ENCODE data around the gene PFKP. TPM values are rescaled to one million over a fixed set of nuclear protein-coding genes. Genes with fewer than 3 reads are reported as not detected.

PFKP gene
- total RNA-seq, 1 donor from 2014 or later, result 196 TPM

GRCh38 chr10:3173171-3173878 lies 106.0 kb downstream of the PFKP start:
- no peak for TF ChIP-seq CTCF (IDR thresholded peaks at IDR 0.05; ENCODE audit: insufficient read depth, low read length, severe bottlenecking)
- FAIRE-seq (no peak), DNase-seq (ENCODE audit: low read depth) (peak; percentile 89)
- Histone ChIP-seq H3K36me3 (ENCODE audit: control insufficient read depth, insufficient read depth, low read length) (peaks cover 8% of the 10 kb centered on the region), H3K27me3 (ENCODE audit: control insufficient read depth, insufficient read depth, low read length) (no peaks in the 10 kb centered on the region), H3K4me3 (ENCODE audit: low read depth, low read length) (peak overlapping the region; percentile 52)

GRCh38 chr10:3178042-3178441 lies 110.7 kb downstream of the PFKP start:
- Histone ChIP-seq H3K36me3 (ENCODE audit: control insufficient read depth, insufficient read depth, low read length) (no peaks in the 10 kb centered on the region), H3K4me3 (ENCODE audit: low read depth, low read length) (no peak overlapping the region), H3K27me3 (ENCODE audit: control insufficient read depth, insufficient read depth, low read length) (peaks cover 2% of the 10 kb centered on the region)
- TF ChIP-seq CTCF (IDR thresholded peaks at IDR 0.05; ENCODE audit: insufficient read depth, low read length, severe bottlenecking), result no peak
- DNase-seq (ENCODE audit: low read depth) (no peak), FAIRE-seq (no peak)

GRCh38 chr10:3179174-3179573 lies 111.8 kb downstream of the PFKP start:
- H3K27me3 ChIP-seq (ENCODE audit: control insufficient read depth, insufficient read depth, low read length), result peaks cover 4% of the 10 kb centered on the region
- DNase-seq (ENCODE audit: low read depth) (no peak), FAIRE-seq (no peak)
- H3K4me3 ChIP-seq (ENCODE audit: low read depth, low read length), result no peak overlapping the region
- H3K36me3 ChIP-seq (ENCODE audit: control insufficient read depth, insufficient read depth, low read length), result no peaks in the 10 kb centered on the region
- no peak for TF ChIP-seq CTCF (IDR thresholded peaks at IDR 0.05; ENCODE audit: insufficient read depth, low read length, severe bottlenecking)

GRCh38 chr10:3180355-3181025 lies 113.1 kb downstream of the PFKP start:
- Histone ChIP-seq H3K27me3 (ENCODE audit: control insufficient read depth, insufficient read depth, low read length) (peaks cover 4% of the 10 kb centered on the region), H3K4me3 (ENCODE audit: low read depth, low read length) (no peak overlapping the region), H3K36me3 (ENCODE audit: control insufficient read depth, insufficient read depth, low read length) (no peaks in the 10 kb centered on the region)
- no peak for TF ChIP-seq CTCF (IDR thresholded peaks at IDR 0.05; ENCODE audit: insufficient read depth, low read length, severe bottlenecking)
- FAIRE-seq (no peak), DNase-seq (ENCODE audit: low read depth) (no peak)

GRCh38 chr10:3185386-3185785 lies 118.0 kb downstream of the PFKP start:
- DNase-seq (ENCODE audit: low read depth) (no peak), FAIRE-seq (no peak)
- Histone ChIP-seq H3K27me3 (ENCODE audit: control insufficient read depth, insufficient read depth, low read length) (peaks cover 4% of the 10 kb centered on the region), H3K36me3 (ENCODE audit: control insufficient read depth, insufficient read depth, low read length) (no peaks in the 10 kb centered on the region), H3K4me3 (ENCODE audit: low read depth, low read length) (no peak overlapping the region)
- no peak for TF ChIP-seq CTCF (IDR thresholded peaks at IDR 0.05; ENCODE audit: insufficient read depth, low read length, severe bottlenecking)
